Fibroblast of villous mesenchyme (primary cell): ENCODE measurements around the gene DDIT4. TPM values are rescaled to one million over a fixed set of nuclear protein-coding genes. Genes with fewer than 3 reads are reported as not detected.

Experiments used
- DNase-seq: peaks from one replicate; pipeline ENCODE4 v3.0.0-alpha.2; 2010; ENCODE audit warnings: low read depth
- H3K4me3 ChIP-seq: 2 replicates; pipeline ENCODE4 v1.5.1; 2011; ENCODE audit warnings: low read depth, mild to moderate bottlenecking, low read length
- total RNA-seq: library from RNA; depleted of rRNA; stranded (reverse); fragments of >200 nt; gene quantifications from 2 replicates; pipeline ENCODE4 v1.2.3, GENCODE V29; 2012
- TF ChIP-seq, protein P1 (sequence below): IDR thresholded peaks from 2 replicates; pipeline ENCODE4 v1.5.1; 2012; ENCODE audit warnings: low read depth, mild to moderate bottlenecking, low read length; ENCODE audit not compliant: insufficient read depth

DDIT4 gene
- total RNA-seq, 1 donor: 88.5 TPM

DNA sequence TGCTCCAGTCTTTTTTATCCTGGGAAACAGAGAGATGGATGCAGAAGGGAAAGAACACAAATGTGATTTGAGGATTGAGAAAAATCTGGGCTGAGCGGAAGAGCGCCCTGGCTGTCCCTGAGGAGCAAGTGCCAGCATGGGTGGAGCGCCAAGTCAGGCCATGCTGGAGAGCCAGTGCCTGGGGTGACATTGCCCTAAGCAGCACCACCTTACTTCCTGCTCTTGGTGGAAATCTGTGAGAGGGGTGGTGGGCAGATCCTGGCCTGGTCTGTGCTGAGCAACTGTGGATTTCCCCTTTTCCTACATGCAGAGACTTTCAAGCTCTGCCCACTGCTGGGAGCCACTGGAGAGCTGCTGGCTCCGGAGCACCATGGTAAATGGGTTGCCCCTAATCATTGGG lies 36.9 kb downstream of the DDIT4 start:
- no peak overlapping the region for H3K4me3 ChIP-seq
- no peak for DNase-seq
- TF ChIP-seq, protein P1, sequence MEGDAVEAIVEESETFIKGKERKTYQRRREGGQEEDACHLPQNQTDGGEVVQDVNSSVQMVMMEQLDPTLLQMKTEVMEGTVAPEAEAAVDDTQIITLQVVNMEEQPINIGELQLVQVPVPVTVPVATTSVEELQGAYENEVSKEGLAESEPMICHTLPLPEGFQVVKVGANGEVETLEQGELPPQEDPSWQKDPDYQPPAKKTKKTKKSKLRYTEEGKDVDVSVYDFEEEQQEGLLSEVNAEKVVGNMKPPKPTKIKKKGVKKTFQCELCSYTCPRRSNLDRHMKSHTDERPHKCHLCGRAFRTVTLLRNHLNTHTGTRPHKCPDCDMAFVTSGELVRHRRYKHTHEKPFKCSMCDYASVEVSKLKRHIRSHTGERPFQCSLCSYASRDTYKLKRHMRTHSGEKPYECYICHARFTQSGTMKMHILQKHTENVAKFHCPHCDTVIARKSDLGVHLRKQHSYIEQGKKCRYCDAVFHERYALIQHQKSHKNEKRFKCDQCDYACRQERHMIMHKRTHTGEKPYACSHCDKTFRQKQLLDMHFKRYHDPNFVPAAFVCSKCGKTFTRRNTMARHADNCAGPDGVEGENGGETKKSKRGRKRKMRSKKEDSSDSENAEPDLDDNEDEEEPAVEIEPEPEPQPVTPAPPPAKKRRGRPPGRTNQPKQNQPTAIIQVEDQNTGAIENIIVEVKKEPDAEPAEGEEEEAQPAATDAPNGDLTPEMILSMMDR: no peak

DNA sequence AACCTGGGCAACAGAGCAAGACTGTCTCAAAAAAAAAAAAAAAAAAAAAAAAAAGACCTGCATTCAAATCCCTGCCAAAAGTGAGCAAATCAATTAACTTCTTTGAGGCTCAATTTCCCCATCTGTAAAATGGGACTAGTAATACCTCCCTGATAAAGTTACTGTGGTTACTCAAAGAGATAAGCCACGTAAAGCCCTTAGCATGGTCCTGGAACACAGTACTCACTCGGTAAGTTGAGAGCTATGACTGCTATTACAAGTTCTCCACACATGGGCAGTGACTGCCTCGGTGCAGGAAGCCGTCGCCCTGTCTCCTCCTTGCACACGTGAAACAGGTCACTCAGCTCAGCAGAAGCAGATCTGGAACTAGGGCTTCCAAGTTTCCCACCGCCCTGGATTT lies 37.9 kb downstream of the DDIT4 start:
- TF ChIP-seq, protein P1: no peak
- DNase-seq: no peak
- no peak overlapping the region for H3K4me3 ChIP-seq

DNA sequence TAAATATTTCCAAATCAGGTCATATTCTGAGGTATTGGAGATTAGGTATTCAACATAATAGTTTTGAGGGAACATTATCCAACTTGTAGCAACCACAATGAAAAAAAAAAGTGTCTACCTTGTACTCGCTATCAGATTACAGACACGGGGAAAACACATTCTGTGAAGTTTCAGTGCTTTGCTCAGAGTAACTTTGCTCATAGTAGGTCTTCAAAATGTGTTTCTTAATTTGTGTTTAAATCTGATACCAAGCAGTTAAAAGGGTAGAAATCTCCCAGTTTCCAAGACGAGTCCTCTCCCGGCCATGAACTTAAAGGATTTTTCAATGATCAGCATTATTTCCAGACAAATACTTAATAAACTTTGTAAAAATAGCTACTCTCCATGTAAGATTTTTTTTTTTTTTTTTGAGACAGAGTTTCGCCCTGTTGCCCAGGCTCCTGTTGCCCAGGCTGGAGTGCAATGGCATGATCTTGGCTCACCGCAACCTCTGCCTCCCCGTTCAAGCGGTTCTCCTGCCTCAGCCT lies 39.2 kb downstream of the DDIT4 start:
- TF ChIP-seq, protein P1: no peak
- DNase-seq: no peak
- no peak overlapping the region for H3K4me3 ChIP-seq

DNA sequence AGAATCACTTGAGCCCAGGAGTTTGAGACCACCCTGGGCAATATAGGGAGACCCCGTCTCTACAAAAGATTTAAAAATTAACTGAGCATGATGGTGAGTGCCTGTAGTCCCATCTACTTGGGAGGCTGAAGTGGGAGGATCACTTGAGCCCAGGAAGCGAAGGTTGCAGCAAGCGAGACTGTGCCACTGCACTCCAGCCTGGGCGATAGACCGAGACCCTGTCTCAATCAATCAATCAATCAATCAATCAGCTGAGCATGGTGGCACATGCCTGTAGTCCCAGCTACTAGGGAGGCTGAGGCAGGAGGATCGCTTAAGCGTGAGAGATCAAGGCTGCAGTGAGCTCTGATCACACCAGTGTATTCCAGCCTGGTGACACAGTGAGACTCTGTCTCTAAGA lies 40.5 kb downstream of the DDIT4 start:
- DNase-seq: no peak
- TF ChIP-seq, protein P1: no peak
- no peak overlapping the region for H3K4me3 ChIP-seq

DNA sequence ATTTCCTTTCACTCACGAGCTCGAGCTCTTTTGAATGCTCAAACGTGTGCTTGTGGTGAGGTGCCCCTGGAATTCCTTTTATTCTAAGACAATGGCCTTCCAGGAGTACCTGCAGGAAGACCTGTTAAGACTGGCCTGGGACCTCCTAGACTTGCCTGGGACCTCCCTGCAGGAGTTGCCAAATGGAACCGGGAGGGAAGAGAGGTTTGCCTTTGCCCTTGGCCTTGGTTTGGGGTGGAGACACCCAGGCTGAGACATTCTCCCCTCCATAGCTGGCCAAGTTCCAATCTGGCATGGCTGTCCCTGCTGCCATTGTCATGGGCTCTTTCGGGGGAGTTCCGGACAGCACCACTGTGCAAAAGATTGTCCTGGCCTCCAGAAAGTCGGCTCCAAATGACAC lies 41.3 kb downstream of the DDIT4 start:
- H3K4me3 ChIP-seq: no peak overlapping the region
- no peak for DNase-seq
- TF ChIP-seq, protein P1: no peak

DNA sequence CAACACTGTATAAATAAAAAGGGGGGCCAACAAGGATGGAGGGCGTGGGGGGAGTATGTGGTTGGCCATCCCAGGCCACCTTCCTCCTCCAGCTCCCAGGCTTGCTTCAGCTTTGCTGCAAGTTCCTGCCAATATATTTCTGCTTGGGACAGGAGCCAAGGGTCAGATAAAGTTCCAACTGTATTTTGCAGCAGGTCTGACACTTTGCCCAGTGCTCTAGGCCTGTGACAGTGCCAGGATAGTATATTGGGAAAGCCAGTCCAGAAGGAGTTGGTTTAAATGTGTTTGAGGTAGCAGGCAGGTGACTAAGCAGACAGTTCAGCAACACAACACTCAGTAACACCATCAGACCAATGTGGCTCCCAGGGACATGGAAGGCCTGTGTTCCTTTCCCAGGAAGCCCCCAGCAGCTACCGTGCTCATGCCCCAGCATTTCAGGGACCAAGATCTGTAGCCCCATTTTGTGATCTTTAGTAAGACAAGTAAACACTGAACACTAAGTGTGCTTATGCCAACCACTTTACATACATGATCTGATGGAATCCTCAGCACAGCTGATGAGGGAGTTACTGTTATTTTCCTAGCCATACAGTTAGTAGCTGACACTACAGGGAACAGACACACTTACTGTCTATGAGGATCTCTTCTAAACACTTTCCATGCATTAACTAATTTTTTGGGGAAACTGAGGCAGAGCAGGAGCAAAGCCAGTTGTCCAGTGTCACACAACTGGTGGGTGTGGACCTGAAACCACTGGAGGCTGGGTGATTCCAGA lies 42.1 kb downstream of the DDIT4 start:
- TF ChIP-seq, protein P1: no peak
- DNase-seq: peak; percentile 64

DNA sequence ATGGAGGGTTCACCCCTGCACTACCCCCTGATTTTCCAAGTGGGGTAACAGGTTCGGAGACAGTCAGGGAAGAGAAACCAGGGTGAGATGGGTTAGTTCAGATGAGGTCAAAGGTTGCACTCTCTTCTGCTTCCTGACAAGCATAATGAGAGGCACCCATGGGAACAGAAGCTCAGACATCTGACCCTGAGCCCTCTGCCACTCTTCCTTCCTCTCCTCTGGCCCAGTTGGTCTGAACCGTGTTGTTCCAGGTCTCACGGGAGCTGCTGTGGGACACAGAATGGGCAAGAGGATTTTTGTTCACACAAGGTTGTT lies 42.6 kb downstream of the DDIT4 start:
- TF ChIP-seq, protein P1: no peak
- no peak for DNase-seq
- no peak overlapping the region for H3K4me3 ChIP-seq

More for the DNA sequence above, 42.1 kb downstream of the DDIT4 start:
- no peak overlapping the region for H3K4me3 ChIP-seq
